ENCODE measurements around the gene RAMP1.

DNA sequence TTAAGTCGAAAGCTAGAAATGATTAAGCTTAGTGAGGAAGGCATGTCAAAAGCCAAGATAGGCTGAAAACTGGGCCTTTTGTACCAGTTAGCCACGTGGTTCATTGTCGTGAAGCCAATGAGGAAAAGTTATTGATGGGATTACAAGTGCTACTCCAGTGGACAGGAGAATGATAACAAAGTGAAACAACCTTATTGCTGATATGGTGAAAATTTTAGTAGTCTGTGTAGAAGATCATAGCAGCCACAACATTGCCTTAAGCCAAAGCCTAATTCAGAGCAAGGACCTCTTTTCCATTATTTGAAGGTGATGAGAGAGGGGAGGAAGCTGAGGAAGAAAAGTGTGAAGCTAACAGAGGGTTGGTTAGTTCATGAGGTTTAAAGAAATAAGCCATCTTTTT lies 24.1 kb upstream of the RAMP1 start:
- TF ChIP-seq, protein P1, sequence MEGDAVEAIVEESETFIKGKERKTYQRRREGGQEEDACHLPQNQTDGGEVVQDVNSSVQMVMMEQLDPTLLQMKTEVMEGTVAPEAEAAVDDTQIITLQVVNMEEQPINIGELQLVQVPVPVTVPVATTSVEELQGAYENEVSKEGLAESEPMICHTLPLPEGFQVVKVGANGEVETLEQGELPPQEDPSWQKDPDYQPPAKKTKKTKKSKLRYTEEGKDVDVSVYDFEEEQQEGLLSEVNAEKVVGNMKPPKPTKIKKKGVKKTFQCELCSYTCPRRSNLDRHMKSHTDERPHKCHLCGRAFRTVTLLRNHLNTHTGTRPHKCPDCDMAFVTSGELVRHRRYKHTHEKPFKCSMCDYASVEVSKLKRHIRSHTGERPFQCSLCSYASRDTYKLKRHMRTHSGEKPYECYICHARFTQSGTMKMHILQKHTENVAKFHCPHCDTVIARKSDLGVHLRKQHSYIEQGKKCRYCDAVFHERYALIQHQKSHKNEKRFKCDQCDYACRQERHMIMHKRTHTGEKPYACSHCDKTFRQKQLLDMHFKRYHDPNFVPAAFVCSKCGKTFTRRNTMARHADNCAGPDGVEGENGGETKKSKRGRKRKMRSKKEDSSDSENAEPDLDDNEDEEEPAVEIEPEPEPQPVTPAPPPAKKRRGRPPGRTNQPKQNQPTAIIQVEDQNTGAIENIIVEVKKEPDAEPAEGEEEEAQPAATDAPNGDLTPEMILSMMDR (IDR thresholded peaks at IDR 0.05 in 4 of 5, conservative IDR thresholded peaks at IDR 0.05 in 1 of 5): no peak
- TF ChIP-seq POLR2A (IDR thresholded peaks at IDR 0.05): no peak
